ENCODE data around the gene ALK.
"Not testable (repeated sequence)": the region's sequence is repeated elsewhere in the genome, so short reads cannot be mapped to it uniquely, and the experiment has no call there.

The ALK gene

GRCh38 chr2:29269095-29269764, 652.2 kb downstream of the ALK start:
- FAIRE-seq, result no peak

- no peak for FAIRE-seq
Observed at GRCh38 chr2:29267720-29268119, 653.7 kb downstream of the ALK start.

- no peak for FAIRE-seq
Observed at GRCh38 chr2:29263886-29264285, 657.5 kb downstream of the ALK start.

- FAIRE-seq, result no peak
Observed at GRCh38 chr2:29262681-29263260, 658.6 kb downstream of the ALK start.

GRCh38 chr2:29261003-29261402, 660.4 kb downstream of the ALK start:
- FAIRE-seq, result no peak

GRCh38 chr2:29260142-29260772, 661.1 kb downstream of the ALK start:
- no peak for FAIRE-seq

GRCh38 chr2:29259221-29259620, 662.2 kb downstream of the ALK start:
- no peak for FAIRE-seq

GRCh38 chr2:29255004-29255403, 666.4 kb downstream of the ALK start:
- FAIRE-seq, result no peak

- not testable (repeated sequence) for FAIRE-seq
Observed at GRCh38 chr2:29253495-29254275, 667.7 kb downstream of the ALK start.

GRCh38 chr2:29253026-29253425, 668.4 kb downstream of the ALK start:
- no peak for FAIRE-seq

- no peak for FAIRE-seq
Observed at GRCh38 chr2:29251406-29251805, 670.0 kb downstream of the ALK start.

GRCh38 chr2:29250977-29251376, 670.4 kb downstream of the ALK start:
- FAIRE-seq, result no peak

GRCh38 chr2:29249666-29250253, 671.6 kb downstream of the ALK start:
- no peak for FAIRE-seq

GRCh38 chr2:29247336-29247914, 674.0 kb downstream of the ALK start:
- FAIRE-seq, result no peak

- no peak for FAIRE-seq
Observed at GRCh38 chr2:29246383-29247300, 674.7 kb downstream of the ALK start.

GRCh38 chr2:29245742-29246382, 675.5 kb downstream of the ALK start:
- no peak for FAIRE-seq

- not testable (repeated sequence) for FAIRE-seq
Observed at GRCh38 chr2:29245035-29245741, 676.2 kb downstream of the ALK start.

- FAIRE-seq, result no peak
Observed at GRCh38 chr2:29242621-29243375, 678.6 kb downstream of the ALK start.

- no peak for FAIRE-seq
Observed at GRCh38 chr2:29241955-29242565, 679.3 kb downstream of the ALK start.
